GM13977 (cell line): Measurements from ENCODE around the gene CUL7.

Source experiments
- DNase-seq: peaks from one replicate; pipeline ENCODE4 v3.0.0; 2012; ENCODE audit warnings: low spot score
- CTCF ChIP-seq: IDR thresholded peaks from 2 replicates; pipeline ENCODE4 v1.5.1; 2012; ENCODE audit warnings: mild to moderate bottlenecking, control low read depth; ENCODE audit not compliant: insufficient read depth; ENCODE audit errors: extremely low read depth, missing control alignments
- in situ Hi-C: fragments of 300-500 bp; cut with MboI; formaldehyde crosslinking; loops from one replicate; pipeline ENCODE4 v1.12.0; 2022; ENCODE audit warnings: low sequenced_read_pairs, low pct_unique_long_range_greater_than_20kb, mixed read lengths, inconsistent platforms; ENCODE audit not compliant: unreplicated experiment

Gene CUL7

GRCh38 chr6:43037706-43038105 lies 15.9 kb downstream of the CUL7 start:
- DNase-seq, result no peak
- TF ChIP-seq CTCF, result no peak
- in situ Hi-C loops, result no loop called here

DNA sequence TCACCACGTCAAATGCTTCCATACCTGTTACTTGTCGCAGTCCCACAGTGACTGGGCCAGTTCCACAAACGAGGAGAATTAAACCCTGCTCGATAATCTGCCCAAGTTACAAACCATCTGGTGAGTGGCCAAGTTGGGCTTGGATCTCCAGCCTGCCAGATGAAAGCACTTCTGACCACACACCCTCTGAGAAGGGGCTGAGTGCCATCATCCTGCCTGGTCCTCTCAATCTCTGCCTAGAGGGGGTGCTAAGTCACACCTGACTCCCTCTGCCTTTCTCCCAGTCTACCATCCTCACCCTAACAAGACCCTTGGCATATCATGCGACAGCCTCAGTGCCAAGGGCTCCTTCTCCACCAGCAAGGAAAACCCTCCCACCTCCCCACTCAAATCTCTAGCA lies 16.5 kb downstream of the CUL7 start:
- in situ Hi-C loops, result no loop called here
- TF ChIP-seq CTCF, result no peak
- DNase-seq, result no peak

DNA sequence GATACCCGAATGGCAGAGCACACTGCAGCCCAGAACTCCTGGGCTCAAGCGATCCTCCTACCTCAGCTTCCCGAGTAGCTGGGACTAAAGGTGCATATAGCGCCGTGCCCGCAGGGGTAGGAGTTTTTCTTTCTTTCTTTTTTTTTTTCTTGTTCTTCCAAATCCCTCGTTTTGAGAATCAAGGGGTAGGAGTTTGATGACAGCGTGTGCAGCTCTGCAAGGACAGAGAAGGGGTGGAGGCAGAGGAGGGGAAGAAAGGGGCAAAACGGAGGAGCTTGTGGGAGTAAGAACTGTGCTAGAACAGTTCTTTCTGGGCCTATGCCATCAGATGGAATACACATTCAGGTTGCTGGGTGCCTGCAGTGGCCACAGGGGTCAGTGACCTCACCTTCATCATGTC lies 16.9 kb downstream of the CUL7 start:
- no peak for DNase-seq
- in situ Hi-C loops, result no loop called here
- no peak for TF ChIP-seq CTCF

- in situ Hi-C loops, result no loop called here
- TF ChIP-seq CTCF, result no peak
- DNase-seq, result no peak
Measured at GRCh38 chr6:43035495-43036194, 18.0 kb downstream of the CUL7 start.

DNA sequence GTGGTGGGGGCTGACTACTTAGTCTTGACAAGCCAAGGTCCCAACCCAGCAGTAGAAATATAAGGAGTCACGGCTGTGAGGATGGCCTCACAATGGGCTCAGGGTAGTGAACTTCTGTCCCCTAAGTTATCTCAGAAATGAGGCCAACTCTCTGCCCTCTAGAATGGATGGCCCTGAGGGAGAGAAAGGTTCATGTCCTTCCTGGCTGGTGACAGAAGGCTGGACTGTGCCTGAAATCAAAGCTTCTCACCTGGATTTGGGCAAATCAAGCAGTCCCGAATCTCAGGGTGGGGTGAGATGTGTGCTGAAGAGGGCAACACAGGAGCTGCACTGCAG lies 19.5 kb downstream of the CUL7 start:
- no peak for TF ChIP-seq CTCF
- DNase-seq, result no peak
- in situ Hi-C loops, result no loop called here

DNA sequence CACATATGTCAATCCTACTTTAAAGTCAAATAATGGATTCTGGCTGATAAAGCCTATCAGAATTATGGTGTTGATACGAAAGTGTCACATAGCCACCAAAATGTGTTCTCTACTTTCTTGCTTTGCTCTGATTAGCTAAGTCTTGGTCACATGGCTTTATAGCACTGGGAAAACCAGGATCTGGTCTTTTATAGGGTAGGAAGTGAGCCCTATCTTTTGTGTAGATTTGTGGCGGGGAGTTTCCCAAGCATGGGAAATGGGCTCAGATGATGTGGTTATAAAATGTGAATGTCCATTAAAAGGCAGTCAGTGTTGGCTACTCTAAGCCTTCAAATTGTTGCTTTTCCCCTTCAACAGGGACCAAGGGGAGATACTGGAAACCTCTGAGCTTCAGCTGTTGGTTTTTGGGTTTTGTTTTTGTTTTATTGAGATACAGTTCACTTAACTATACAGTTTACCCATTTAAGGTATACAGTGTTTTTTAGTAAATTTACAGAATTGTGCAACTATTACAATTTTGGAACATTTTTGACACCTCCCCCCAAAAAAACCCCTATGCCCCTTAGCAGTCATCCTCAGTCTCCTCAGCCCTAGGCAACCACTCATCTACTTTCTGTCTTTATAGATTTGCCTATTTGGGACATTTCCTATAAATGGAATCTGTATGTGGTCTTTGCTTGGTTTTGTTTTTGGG lies 20.0 kb downstream of the CUL7 start:
- in situ Hi-C loops, result no loop called here
- no peak for TF ChIP-seq CTCF
- DNase-seq, result no peak

GRCh38 chr6:43032326-43032725 lies 21.3 kb downstream of the CUL7 start:
- in situ Hi-C loops, result no loop called here
- DNase-seq, result no peak
- no peak for TF ChIP-seq CTCF
